ENCODE data around the gene SSR1. TPM values are rescaled to one million over a fixed set of nuclear protein-coding genes. Genes with fewer than 3 reads are reported as not detected.
A peak's percentile ranks its signal among the peaks of the same experiment; 100 is the strongest.
"Not testable (repeated sequence)": the region's sequence is repeated elsewhere in the genome, so short reads cannot be mapped to it uniquely, and the experiment has no call there.

The SSR1 gene
- total RNA-seq, 2 donors from 2014 or later: 145 to 167 TPM

DNA sequence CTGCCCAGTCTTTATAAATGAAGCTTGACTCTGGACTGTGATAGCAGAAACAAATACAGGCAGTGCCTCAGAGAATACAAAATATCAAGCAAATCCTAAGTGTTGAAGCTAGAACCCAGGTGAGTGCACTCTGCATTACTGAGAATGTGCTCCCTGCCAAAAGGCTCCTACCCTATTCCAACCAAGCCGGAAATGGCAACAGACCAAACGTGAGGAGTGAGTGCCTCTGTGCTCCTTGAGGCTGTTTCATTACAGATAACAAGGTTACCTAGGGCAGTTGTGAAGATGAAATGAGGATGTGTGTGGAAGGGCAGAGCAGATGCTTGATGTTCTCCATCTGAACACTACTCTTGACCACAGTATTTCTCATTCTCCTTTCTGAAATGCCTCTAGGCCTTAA lies 29.3 kb downstream of the SSR1 start:
- peaks cover 46% of the 10 kb centered on the region for H3K36me3 Mint-ChIP-seq (ENCODE audit: low read depth)
- Histone ChIP-seq H3K4me1 (ENCODE audit: control insufficient read depth, insufficient read depth, low read length) (no peaks in the 10 kb centered on the region), H3K27ac (ENCODE audit: low read depth, low read length) (no peak overlapping the region), H3K9ac (ENCODE audit: extremely low read depth, low read length, poor library complexity, severe bottlenecking) (no peak overlapping the region), H3K9me3 (ENCODE audit: control insufficient read depth, low read length) (no peaks in the 10 kb centered on the region), H3K27me3 (ENCODE audit: control insufficient read depth, insufficient read depth, low read length, poor library complexity, severe bottlenecking) (no peaks in the 10 kb centered on the region), H3K4me3 (ENCODE audit: low read length) (no peak overlapping the region), H3K36me3 (ENCODE audit: control insufficient read depth, insufficient read depth, low read length) (peaks cover 53% of the 10 kb centered on the region)
- no peak overlapping the region for H3K27ac Mint-ChIP-seq
- no peaks in the 10 kb centered on the region for H3K9me3 Mint-ChIP-seq
- 95% methylated on average over 2 of the region's 2 CpGs; no CpG with 5 or more reads in 1 of the 2 experiments for WGBS, 2 experiments (ENCODE audit: insufficient coverage in 1 of 2, insufficient read length in 1 of 2)
- peaks cover 6% of the 10 kb centered on the region for H3K4me1 Mint-ChIP-seq
- no peak for DNase-seq
- TF ChIP-seq, protein P1, sequence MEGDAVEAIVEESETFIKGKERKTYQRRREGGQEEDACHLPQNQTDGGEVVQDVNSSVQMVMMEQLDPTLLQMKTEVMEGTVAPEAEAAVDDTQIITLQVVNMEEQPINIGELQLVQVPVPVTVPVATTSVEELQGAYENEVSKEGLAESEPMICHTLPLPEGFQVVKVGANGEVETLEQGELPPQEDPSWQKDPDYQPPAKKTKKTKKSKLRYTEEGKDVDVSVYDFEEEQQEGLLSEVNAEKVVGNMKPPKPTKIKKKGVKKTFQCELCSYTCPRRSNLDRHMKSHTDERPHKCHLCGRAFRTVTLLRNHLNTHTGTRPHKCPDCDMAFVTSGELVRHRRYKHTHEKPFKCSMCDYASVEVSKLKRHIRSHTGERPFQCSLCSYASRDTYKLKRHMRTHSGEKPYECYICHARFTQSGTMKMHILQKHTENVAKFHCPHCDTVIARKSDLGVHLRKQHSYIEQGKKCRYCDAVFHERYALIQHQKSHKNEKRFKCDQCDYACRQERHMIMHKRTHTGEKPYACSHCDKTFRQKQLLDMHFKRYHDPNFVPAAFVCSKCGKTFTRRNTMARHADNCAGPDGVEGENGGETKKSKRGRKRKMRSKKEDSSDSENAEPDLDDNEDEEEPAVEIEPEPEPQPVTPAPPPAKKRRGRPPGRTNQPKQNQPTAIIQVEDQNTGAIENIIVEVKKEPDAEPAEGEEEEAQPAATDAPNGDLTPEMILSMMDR (conservative IDR thresholded peaks at IDR 0.05): no peak
- H3K4me3 Mint-ChIP-seq: no peak overlapping the region
- no peaks in the 10 kb centered on the region for H3K27me3 Mint-ChIP-seq (ENCODE audit: insufficient read depth)

DNA sequence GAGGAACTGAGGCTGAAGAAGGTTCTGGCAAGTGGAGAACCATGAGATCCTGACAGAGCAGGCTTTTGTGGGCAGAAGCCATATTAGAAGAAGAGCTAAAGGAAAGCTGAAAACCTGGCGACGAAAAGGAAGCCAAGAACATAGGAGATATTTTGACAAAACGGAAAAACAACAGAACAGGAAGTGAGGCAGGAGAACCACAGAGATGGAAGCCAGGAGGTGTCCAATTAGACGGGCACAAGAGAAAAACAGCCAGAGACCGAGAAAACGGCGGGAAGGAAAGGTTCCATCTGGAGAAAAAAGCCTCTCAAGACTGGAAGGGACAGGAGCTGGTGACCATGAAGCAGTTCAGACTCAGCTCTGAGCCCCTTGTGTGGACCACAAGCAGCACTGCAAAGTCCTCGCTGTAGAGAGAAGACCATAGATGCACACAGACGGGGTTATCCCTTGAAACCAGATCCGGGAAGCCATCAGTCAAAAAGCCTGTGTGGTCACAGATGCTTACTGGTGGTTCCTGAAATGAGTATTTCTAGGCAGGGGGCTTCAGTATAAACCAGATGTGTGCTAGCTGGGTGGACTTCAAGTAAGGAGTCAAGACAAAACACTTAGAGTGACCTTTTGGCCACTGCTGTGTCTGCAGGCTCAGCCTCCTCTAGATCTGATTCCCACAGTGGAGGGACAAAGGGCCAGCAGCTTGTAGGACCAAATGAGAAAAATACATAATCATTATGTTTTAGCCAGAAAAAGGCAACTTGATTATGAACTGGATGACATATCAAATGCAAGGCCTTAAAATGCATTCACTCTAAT lies 30.7 kb downstream of the SSR1 start:
- TF ChIP-seq, protein P1 (conservative IDR thresholded peaks at IDR 0.05): no peak
- H3K9ac ChIP-seq (ENCODE audit: extremely low read depth, low read length, poor library complexity, severe bottlenecking): no peak overlapping the region
- no peak overlapping the region for H3K27ac ChIP-seq (ENCODE audit: low read depth, low read length)
- DNase-seq: no peak
- H3K9me3 Mint-ChIP-seq: no peaks in the 10 kb centered on the region
- H3K36me3 Mint-ChIP-seq (ENCODE audit: low read depth): peaks cover 34% of the 10 kb centered on the region
- 86 to 93% methylated on average over 9 to 10 of the region's 10 CpGs for WGBS, 2 experiments (ENCODE audit: insufficient coverage in 1 of 2, insufficient read length in 1 of 2)
- peaks cover 40% of the 10 kb centered on the region for H3K36me3 ChIP-seq (ENCODE audit: control insufficient read depth, insufficient read depth, low read length)
- H3K27me3 ChIP-seq (ENCODE audit: control insufficient read depth, insufficient read depth, low read length, poor library complexity, severe bottlenecking): no peaks in the 10 kb centered on the region
- no peaks in the 10 kb centered on the region for H3K4me1 ChIP-seq (ENCODE audit: control insufficient read depth, insufficient read depth, low read length)
- H3K9me3 ChIP-seq (ENCODE audit: control insufficient read depth, low read length): no peaks in the 10 kb centered on the region
- peak overlapping the region; percentile 6 for H3K27ac Mint-ChIP-seq
- H3K27me3 Mint-ChIP-seq (ENCODE audit: insufficient read depth): no peaks in the 10 kb centered on the region
- no peak overlapping the region for H3K4me3 ChIP-seq (ENCODE audit: low read length)
- H3K4me3 Mint-ChIP-seq: no peak overlapping the region
- peaks cover 6% of the 10 kb centered on the region for H3K4me1 Mint-ChIP-seq

- WGBS, 2 experiments (ENCODE audit: insufficient coverage in 1 of 2, insufficient read length in 1 of 2): 82 to 84% methylated on average over 6 to 7 of the region's 7 CpGs
- H3K27ac ChIP-seq (ENCODE audit: low read depth, low read length): no peak overlapping the region
- H3K9ac ChIP-seq (ENCODE audit: extremely low read depth, low read length, poor library complexity, severe bottlenecking): no peak overlapping the region
- no peaks in the 10 kb centered on the region for H3K36me3 ChIP-seq (ENCODE audit: control insufficient read depth, insufficient read depth, low read length)
- no peak for DNase-seq
- H3K27me3 ChIP-seq (ENCODE audit: control insufficient read depth, insufficient read depth, low read length, poor library complexity, severe bottlenecking): no peaks in the 10 kb centered on the region
- no peak overlapping the region for H3K4me3 Mint-ChIP-seq
- H3K4me1 Mint-ChIP-seq: no peaks in the 10 kb centered on the region
- H3K9me3 Mint-ChIP-seq: no peaks in the 10 kb centered on the region
- H3K36me3 Mint-ChIP-seq (ENCODE audit: low read depth): peaks cover 6% of the 10 kb centered on the region
- no peaks in the 10 kb centered on the region for H3K9me3 ChIP-seq (ENCODE audit: control insufficient read depth, low read length)
- no peak overlapping the region for H3K27ac Mint-ChIP-seq
- H3K4me1 ChIP-seq (ENCODE audit: control insufficient read depth, insufficient read depth, low read length): no peaks in the 10 kb centered on the region
- TF ChIP-seq, protein P1 (conservative IDR thresholded peaks at IDR 0.05): no peak
- peaks cover 2% of the 10 kb centered on the region for H3K27me3 Mint-ChIP-seq (ENCODE audit: insufficient read depth)
- no peak overlapping the region for H3K4me3 ChIP-seq (ENCODE audit: low read length)
Measured at GRCh38 chr6:7276199-7276524, 36.8 kb downstream of the SSR1 start.

GRCh38 chr6:7274525-7274924 lies 38.5 kb downstream of the SSR1 start:
- not testable (repeated sequence) for H3K36me3 Mint-ChIP-seq (ENCODE audit: low read depth); DNase-seq; H3K4me1 ChIP-seq (ENCODE audit: control insufficient read depth, insufficient read depth, low read length); H3K27ac ChIP-seq (ENCODE audit: low read depth, low read length); H3K27ac Mint-ChIP-seq; H3K36me3 ChIP-seq (ENCODE audit: control insufficient read depth, insufficient read depth, low read length); H3K4me3 ChIP-seq (ENCODE audit: low read length); H3K4me3 Mint-ChIP-seq; H3K9me3 Mint-ChIP-seq; H3K27me3 Mint-ChIP-seq (ENCODE audit: insufficient read depth); H3K9me3 ChIP-seq (ENCODE audit: control insufficient read depth, low read length); H3K27me3 ChIP-seq (ENCODE audit: control insufficient read depth, insufficient read depth, low read length, poor library complexity, severe bottlenecking); H3K4me1 Mint-ChIP-seq; H3K9ac ChIP-seq (ENCODE audit: extremely low read depth, low read length, poor library complexity, severe bottlenecking)
- WGBS, 2 experiments (ENCODE audit: insufficient coverage in 1 of 2, insufficient read length in 1 of 2): 83 to 98% methylated on average over 7 to 8 of the region's 8 CpGs
